Activated CD8-positive, alpha-beta memory T cell treated with anti-CD3 and anti-CD28 coated beads, Interleukin-2, amount 10 ng/mL, durations not matched to agents 7 days and 5 days (primary cell): Measurements from ENCODE around the gene KCNJ16. TPM values are rescaled to one million over a fixed set of nuclear protein-coding genes. Genes with fewer than 3 reads are reported as not detected.
A peak's percentile ranks its signal among the peaks of the same experiment; 100 is the strongest.

ENCODE experiments used
- ATAC-seq: fragments of 150-1000 bp; cut with Tn5 transposase; one replicate; pipeline ENCODE4 v1.10.0; 2021; ENCODE audit warnings: moderate library complexity
- CTCF ChIA-PET: fragments of 350-600 bp; sonication (Branson Sonifier 250); formaldehyde crosslinking; loops from one replicate; lab custom pipeline; 2021; ENCODE audit warnings: antibody characterized with exemption; lab: Charles Lee
- DNase-seq: peaks from one replicate; pipeline ENCODE4 v3.0.0-alpha.2; 2020
- H3K27ac Mint-ChIP-seq: one replicate; pipeline ENCODE4 v1.8.0; 2021; ENCODE audit warnings: mild to moderate bottlenecking, mixed read lengths
- H3K27me3 Mint-ChIP-seq: one replicate; pipeline ENCODE4 v1.8.0; 2021; ENCODE audit warnings: mixed read lengths
- H3K36me3 Mint-ChIP-seq: one replicate; pipeline ENCODE4 v1.8.0; 2021; ENCODE audit warnings: mild to moderate bottlenecking, mixed read lengths
- H3K4me1 Mint-ChIP-seq: one replicate; pipeline ENCODE4 v1.8.0; 2021; ENCODE audit warnings: mixed read lengths
- H3K4me3 Mint-ChIP-seq: one replicate; pipeline ENCODE4 v1.8.0; 2021; ENCODE audit warnings: mild to moderate bottlenecking, moderate library complexity, mixed read lengths
- H3K9me3 Mint-ChIP-seq: one replicate; pipeline ENCODE4 v1.8.0; 2022; ENCODE audit warnings: low read depth, mixed read lengths
- total RNA-seq, 2 experiments: library from RNA; stranded (reverse); gene quantifications; one replicate each; pipeline ENCODE4 v1.2.3, GENCODE V29; 2021

KCNJ16 gene
- total RNA-seq, 2 experiments from 2014 or later: not detected

DNA sequence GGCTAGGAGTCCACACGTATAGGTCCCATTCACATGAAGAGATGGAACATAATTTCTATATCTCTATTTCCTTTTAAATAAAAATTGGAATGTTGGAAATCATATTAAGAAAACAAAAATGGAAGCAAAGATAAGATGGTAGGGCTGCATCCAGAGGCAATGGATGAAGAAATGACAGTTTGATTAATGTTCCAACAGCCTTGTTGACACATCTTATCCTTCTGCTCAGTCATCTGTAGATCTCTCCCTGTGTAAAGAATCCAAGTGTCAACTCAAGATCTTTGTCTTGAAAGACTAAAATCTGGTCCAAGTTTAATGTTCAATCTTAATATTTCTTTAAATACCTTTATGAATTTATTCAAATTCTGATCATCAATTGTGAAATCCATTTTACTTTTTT lies 86.5 kb downstream of the KCNJ16 start:
- Mint-ChIP-seq H3K36me3 (no peaks in the 10 kb centered on the region), H3K4me1 (no peaks in the 10 kb centered on the region), H3K27ac (no peak overlapping the region), H3K4me3 (no peak overlapping the region), H3K9me3 (no peaks in the 10 kb centered on the region), H3K27me3 (peaks cover 14% of the 10 kb centered on the region)
- CTCF ChIA-PET: no interaction called here
- no peak for DNase-seq
- ATAC-seq: no peak

DNA sequence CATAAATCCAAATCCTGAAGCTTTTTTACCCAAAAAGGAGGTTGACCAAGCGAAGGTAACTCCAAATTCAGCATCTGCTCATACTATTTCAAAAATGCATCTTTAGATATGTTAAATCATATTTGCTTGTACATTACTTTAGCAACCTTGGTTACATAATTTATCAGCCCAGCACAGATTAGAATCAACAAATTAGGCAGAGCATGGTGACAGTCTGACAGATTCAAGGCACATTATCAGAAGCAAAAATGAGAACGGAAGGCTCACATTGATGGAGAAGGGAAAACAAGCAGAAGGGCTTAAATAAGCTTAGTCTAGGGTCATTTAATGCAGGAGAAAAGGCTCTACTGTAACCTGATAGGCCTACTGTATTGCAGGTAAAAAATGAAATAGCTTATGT lies 90.4 kb downstream of the KCNJ16 start:
- H3K4me3 Mint-ChIP-seq: no peak overlapping the region
- no peaks in the 10 kb centered on the region for H3K36me3 Mint-ChIP-seq
- no peaks in the 10 kb centered on the region for H3K9me3 Mint-ChIP-seq
- CTCF ChIA-PET: interaction anchor here (0.9 kb wide), 1 partner anchor 770 kb away, joined by 3 read pairs; no protein-coding TSS in a partner anchor
- no peak for ATAC-seq
- no peak overlapping the region for H3K27ac Mint-ChIP-seq
- H3K27me3 Mint-ChIP-seq: peaks cover 41% of the 10 kb centered on the region
- no peak for DNase-seq
- peaks cover 17% of the 10 kb centered on the region for H3K4me1 Mint-ChIP-seq

DNA sequence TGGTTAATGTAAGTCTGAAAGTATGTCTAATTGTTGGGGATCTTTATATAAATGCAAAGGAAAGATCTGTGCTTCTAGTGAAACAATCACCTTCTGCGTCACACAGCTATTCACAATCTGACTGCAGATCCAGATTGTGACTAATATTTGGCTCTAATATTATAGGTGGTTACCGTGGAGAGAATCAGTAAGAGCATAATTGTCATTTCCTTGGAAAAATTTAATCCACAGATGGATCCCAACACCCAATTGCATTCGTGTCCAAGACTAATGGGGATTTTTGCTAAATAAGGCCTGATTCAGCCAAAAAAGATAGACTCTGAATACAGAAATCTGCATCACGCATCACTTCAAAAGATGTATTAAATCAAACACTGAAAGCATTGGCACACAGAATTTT lies 91.6 kb downstream of the KCNJ16 start:
- ATAC-seq: no peak
- Mint-ChIP-seq H3K4me3 (no peak overlapping the region), H3K27ac (no peak overlapping the region), H3K9me3 (no peaks in the 10 kb centered on the region), H3K36me3 (no peaks in the 10 kb centered on the region), H3K4me1 (peaks cover 17% of the 10 kb centered on the region), H3K27me3 (peaks cover 48% of the 10 kb centered on the region)
- DNase-seq: no peak
- CTCF ChIA-PET: no interaction called here

DNA sequence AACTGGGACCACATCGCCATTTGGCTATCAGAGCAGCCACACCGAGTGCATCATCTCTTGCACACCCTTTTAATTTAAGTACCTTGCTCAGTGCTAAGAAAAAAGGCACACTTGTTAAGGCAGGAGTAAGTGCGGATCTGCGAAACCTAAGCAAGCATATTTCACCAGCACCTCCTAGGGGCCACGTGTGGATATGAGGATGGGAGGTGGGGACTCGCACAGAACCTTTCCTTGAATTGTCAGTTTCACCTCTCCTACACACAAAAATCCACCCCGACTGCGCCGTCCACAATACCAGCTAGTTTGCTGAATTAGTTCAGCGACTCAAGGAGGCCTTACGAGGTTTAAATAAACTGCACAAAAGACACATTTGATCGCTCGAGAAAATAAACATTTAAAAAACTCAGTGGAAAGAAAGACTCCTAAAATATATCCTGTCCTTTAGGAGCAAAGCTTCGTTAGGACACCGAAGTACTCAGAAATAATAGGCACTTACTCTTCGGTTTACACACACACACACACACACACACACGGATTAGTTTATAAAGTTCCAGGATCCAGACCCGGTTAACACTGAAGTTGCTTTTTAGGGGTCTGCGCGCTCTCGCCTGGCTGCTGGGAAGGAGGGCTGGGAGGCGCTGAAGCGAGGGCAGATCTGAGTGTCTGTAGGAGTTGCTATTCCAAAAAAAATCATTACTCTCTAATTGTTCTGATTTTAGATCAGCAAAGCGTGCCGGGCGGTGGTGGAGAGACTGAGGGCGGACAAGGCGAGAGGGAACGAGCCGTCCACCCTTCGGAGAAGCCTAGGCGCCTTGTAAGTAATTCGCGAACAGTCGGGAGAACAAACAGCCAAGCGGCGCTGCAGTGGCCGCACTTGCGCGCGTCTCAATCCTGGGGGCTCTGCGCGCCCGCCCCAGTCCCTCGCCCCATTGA lies 93.3 kb downstream of the KCNJ16 start:
- peaks cover 63% of the 10 kb centered on the region for H3K27me3 Mint-ChIP-seq
- CTCF ChIA-PET: no interaction called here
- ATAC-seq (peak; percentile 21), DNase-seq (peak; percentile 40)
- H3K27ac Mint-ChIP-seq: no peak overlapping the region
- peaks cover 17% of the 10 kb centered on the region for H3K4me1 Mint-ChIP-seq
- H3K9me3 Mint-ChIP-seq: no peaks in the 10 kb centered on the region
- H3K36me3 Mint-ChIP-seq: no peaks in the 10 kb centered on the region
- peak overlapping the region; percentile 48 for H3K4me3 Mint-ChIP-seq

DNA sequence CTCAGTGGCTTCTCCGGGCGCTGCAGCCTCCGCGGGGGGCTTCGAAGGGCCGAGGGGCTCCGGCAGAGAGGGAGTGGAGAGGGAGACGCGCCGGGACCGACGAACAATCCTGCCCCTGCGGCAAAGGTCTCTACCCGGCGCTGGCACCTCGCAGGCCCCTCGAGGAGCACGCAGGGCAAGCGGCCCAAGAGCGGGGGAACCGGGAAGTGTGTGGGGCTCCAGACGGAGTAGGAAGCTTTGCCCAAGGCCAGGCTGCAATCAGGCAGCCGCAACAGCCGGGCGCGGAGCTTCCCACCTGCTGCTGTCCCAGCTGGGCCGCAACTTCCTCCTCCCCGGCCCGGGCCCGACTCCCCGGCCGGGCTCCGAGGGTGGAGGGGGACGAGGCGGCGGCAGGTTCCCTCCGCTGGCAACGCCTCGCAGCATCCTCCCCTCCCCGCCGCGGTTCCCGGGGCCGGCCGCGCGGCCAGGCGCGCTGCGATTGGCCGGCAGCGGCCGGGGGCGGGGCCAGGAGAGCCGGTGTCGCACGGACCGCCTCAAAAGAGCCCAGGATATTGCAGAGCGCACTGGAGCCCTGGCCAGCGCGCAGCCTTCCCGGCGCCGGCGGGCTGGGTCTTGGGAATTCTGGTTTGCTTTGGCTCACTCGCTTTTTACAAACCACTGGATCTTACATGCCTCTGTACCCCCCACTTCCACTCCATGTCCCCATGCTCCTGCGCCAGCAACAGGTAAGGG lies 94.1 kb downstream of the KCNJ16 start, which contains the start of gene KCNJ2:
Gene KCNJ2 (plus strand): TSS at position 556 of the 732 bp plus-strand sequence. CDS start 5,508 bp downstream, outside the sequence.
- H3K27me3 Mint-ChIP-seq: peaks cover 64% of the 10 kb centered on the region
- peak within 1 kb of the TSS; percentile 48 for H3K4me3 Mint-ChIP-seq
- peak; percentile 97 for ATAC-seq
- peak; percentile 67 for DNase-seq
- CTCF ChIA-PET: no interaction called here
- H3K27ac Mint-ChIP-seq: no peak within 1 kb of the TSS
- no peaks in the 10 kb centered on the region for H3K9me3 Mint-ChIP-seq
- H3K4me1 Mint-ChIP-seq: peaks cover 17% of the 10 kb centered on the region
- H3K36me3 Mint-ChIP-seq: no peaks in the 10 kb centered on the region

DNA sequence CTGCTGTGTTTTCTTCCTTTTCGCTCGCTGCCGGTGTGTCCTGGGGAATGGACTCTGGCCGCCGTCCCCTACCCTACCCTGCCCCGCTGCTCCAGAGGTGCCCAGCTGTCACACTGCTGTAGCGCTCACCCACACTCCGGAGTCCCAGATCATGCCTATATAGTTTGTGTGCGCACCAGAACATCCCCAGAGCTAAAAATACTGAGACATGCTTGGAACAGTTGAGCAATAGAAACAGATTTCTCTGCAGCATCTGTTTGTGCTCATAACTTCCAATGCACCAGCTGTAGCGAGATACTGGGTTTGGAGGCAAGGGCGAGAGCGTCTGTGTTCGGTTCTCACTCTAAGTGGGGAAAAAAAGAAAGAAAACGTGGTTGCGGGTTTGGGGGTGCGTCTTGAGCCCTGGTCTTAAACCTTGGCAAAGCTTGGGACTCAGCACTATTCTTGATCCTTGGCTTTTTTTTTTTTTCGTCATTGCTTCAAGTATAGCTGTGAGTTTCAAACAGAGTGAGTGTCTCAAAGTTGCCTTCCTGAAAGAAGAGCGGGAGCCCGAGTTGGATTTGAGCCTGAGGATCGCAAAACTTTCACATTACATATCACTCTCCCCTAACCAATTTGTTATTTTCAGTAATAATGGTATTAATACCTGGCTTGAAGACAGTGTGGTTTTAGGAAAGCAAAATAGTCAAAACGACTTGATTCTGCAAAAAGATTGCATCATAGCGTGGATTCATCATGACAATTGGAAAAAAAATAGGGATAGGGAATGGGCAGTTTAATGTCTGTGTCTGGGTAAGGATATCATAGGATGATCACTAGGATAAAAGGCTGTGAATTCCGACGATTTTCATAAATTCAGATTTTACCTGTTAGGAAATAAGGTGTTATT lies 94.9 kb downstream of the KCNJ16 start:
- peaks cover 17% of the 10 kb centered on the region for H3K4me1 Mint-ChIP-seq
- DNase-seq (no peak), ATAC-seq (peak; percentile 18)
- peak overlapping the region; percentile 36 for H3K4me3 Mint-ChIP-seq
- H3K27ac Mint-ChIP-seq: no peak overlapping the region
- no peaks in the 10 kb centered on the region for H3K36me3 Mint-ChIP-seq
- no peaks in the 10 kb centered on the region for H3K9me3 Mint-ChIP-seq
- CTCF ChIA-PET: no interaction called here
- H3K27me3 Mint-ChIP-seq: peaks cover 64% of the 10 kb centered on the region

DNA sequence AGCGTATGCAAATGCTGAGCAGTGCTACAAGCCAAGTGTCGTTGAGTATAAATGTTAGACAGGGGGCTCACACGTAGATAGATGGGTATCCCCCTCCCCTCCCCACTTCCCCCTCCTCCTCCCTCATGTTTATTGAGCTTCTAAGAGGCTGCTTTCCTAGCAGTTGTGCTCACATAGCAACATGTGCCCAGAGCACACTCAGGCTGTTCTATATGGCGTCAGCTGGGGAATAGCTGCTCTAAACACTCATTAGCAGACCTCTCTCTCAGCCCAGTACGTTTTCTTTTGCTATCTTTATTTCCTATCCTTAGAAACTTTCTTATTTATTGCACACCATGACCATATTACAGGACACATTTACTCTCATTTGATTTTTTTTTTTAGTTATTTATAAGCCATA lies 96.1 kb downstream of the KCNJ16 start:
- H3K27ac Mint-ChIP-seq: no peak overlapping the region
- H3K27me3 Mint-ChIP-seq: peaks cover 62% of the 10 kb centered on the region
- H3K9me3 Mint-ChIP-seq: no peaks in the 10 kb centered on the region
- H3K4me3 Mint-ChIP-seq: no peak overlapping the region
- no peak for DNase-seq
- H3K4me1 Mint-ChIP-seq: peaks cover 17% of the 10 kb centered on the region
- no peak for ATAC-seq
- CTCF ChIA-PET: no interaction called here
- no peaks in the 10 kb centered on the region for H3K36me3 Mint-ChIP-seq

DNA sequence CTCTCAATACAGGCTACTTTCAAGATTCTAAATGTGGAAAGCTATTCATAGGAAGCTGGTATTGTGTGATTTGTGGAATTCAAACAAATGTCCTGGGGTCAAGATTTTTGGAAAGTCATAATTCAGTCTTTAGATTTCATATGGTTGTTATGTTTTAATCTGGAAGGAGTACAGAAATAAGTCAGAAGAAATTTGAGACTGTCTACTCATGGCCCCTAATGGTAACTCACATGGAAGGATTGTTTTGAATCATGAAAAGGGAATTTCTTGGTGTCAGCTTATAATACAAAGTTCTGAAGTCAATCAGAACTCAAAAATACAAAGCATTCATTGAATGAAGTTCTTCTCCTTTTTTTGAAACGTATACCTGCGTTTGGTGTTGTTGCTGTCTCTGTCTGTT lies 97.4 kb downstream of the KCNJ16 start:
- Mint-ChIP-seq H3K27ac (no peak overlapping the region), H3K9me3 (no peaks in the 10 kb centered on the region), H3K27me3 (peaks cover 51% of the 10 kb centered on the region), H3K4me3 (no peak overlapping the region), H3K4me1 (peaks cover 17% of the 10 kb centered on the region), H3K36me3 (no peaks in the 10 kb centered on the region)
- CTCF ChIA-PET: interaction anchor here (0.7 to 1.2 kb wide), 2 partner anchors 10 to 565 kb away, joined by 3 read pairs; no protein-coding TSS in a partner anchor
- ATAC-seq (no peak), DNase-seq (no peak)

DNA sequence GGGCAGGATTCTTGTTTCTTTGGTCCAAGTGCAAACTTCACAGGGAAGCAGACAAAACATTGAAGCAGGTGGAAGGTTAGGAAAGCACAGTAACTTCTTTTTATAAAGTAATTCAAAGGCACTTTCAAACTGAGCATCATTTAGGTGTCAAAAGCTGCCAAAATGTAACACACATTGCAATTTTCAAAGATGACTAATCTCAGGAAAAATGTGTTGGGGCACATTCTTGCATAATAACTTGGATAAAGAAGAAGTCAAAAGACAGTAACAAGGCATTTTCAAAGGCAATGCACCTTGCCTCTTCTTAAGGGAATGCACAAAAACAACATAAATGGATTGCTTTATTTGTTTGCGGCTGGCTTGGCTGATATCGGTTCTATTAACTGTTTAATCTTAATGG lies 97.9 kb downstream of the KCNJ16 start:
- H3K27ac Mint-ChIP-seq: no peak overlapping the region
- peaks cover 47% of the 10 kb centered on the region for H3K27me3 Mint-ChIP-seq
- H3K4me3 Mint-ChIP-seq: no peak overlapping the region
- ATAC-seq (no peak), DNase-seq (no peak)
- H3K36me3 Mint-ChIP-seq: no peaks in the 10 kb centered on the region
- no peaks in the 10 kb centered on the region for H3K9me3 Mint-ChIP-seq
- CTCF ChIA-PET: no interaction called here
- peaks cover 15% of the 10 kb centered on the region for H3K4me1 Mint-ChIP-seq

DNA sequence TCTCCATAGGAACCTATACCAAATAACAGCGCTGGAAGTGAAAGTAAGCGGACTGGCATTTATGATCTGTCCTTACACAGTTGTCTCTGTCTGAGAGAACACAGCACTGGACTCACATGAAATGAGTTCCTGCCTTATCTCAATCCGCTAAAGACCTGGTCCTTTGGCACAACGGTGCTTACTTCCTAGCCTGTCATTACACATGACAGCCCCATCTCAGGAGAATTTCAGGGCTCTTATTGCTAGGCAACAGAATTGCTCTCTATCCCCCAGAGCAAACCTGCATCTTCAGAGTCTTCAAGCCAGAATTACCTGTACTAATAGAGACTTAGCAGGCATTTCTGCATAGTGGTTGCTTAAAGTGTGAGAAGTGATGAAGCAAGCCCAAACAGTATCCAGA lies 98.7 kb downstream of the KCNJ16 start:
- ATAC-seq (no peak), DNase-seq (no peak)
- H3K36me3 Mint-ChIP-seq: no peaks in the 10 kb centered on the region
- H3K27me3 Mint-ChIP-seq: peaks cover 40% of the 10 kb centered on the region
- CTCF ChIA-PET: no interaction called here
- H3K4me1 Mint-ChIP-seq: peaks cover 8% of the 10 kb centered on the region
- no peak overlapping the region for H3K4me3 Mint-ChIP-seq
- no peak overlapping the region for H3K27ac Mint-ChIP-seq
- H3K9me3 Mint-ChIP-seq: no peaks in the 10 kb centered on the region

DNA sequence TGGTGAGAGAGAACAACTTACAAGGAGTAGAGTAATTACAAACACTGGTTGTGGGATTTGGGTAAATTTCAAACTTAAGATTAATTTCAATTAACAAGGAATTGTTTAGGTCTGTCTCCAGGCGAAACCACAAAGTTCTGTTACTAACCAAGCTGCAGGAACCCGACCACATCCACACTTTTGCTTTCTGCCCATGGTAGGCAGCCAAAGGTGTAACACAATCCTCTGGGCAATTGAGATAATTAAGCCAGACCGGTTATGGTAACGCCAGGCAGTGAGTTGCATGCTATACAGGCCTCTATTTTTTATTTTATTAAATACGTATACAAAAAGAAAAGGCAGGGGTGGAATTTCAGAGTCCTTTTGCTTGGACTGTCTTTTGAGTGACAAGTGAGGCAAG lies 106.4 kb downstream of the KCNJ16 start:
- no peak overlapping the region for H3K27ac Mint-ChIP-seq
- H3K4me1 Mint-ChIP-seq: no peaks in the 10 kb centered on the region
- CTCF ChIA-PET: no interaction called here
- peaks cover 4% of the 10 kb centered on the region for H3K27me3 Mint-ChIP-seq
- DNase-seq (no peak), ATAC-seq (no peak)
- H3K9me3 Mint-ChIP-seq: no peaks in the 10 kb centered on the region
- H3K36me3 Mint-ChIP-seq: no peaks in the 10 kb centered on the region
- no peak overlapping the region for H3K4me3 Mint-ChIP-seq

DNA sequence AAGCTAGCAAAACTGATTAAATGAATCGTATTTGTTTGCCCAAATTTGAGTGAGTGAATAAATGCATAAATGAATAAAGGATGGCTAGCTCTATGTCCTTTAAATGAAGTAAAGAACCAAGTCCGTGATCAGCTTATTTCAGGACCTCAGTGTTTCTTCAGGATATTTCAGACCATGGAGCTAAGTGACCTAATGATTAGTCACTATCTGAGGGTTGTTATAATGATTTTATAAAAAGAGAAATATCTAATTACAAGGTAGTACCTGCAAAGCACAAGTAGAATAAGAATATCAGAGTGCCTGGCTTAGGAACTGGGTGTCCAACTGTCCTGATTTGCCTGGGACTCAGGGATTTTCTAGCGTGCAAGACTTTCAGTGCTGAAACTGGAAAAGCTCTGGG lies 106.8 kb downstream of the KCNJ16 start:
- CTCF ChIA-PET: no interaction called here
- Mint-ChIP-seq H3K4me1 (no peaks in the 10 kb centered on the region), H3K27me3 (peaks cover 4% of the 10 kb centered on the region), H3K9me3 (no peaks in the 10 kb centered on the region), H3K27ac (no peak overlapping the region), H3K4me3 (no peak overlapping the region), H3K36me3 (no peaks in the 10 kb centered on the region)
- ATAC-seq: no peak
- no peak for DNase-seq

DNA sequence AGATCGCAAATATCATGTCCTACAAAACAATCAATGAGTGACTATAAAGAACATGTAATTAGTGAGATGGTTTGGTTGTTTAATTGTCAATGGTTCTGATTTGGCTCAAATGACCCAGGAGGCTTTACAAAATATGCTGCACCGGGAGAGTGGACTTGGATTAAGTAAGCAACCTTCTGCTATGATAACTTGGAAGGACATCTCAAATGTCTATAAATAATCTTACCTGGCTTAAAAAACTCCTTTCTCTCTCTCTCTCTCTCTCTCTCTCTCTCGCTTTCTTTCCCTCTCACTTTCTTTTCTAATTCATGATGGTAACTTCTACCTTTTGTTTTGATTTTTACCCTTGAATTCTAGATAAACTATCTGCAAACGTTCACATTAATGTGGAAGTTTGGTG lies 108.5 kb downstream of the KCNJ16 start:
- CTCF ChIA-PET: no interaction called here
- Mint-ChIP-seq H3K36me3 (no peaks in the 10 kb centered on the region), H3K9me3 (no peaks in the 10 kb centered on the region), H3K4me1 (no peaks in the 10 kb centered on the region), H3K27ac (no peak overlapping the region), H3K27me3 (peaks cover 4% of the 10 kb centered on the region), H3K4me3 (no peak overlapping the region)
- ATAC-seq (no peak), DNase-seq (no peak)
